Fibroblast of lung (primary cell): Measurements from ENCODE around the gene TMEM143.

Experiments
- EZH2 ChIP-seq: IDR thresholded peaks from 2 replicates; pipeline ENCODE4 v1.5.1; 2012; ENCODE audit warnings: low read length, control low read depth, mild to moderate bottlenecking; ENCODE audit errors: missing control alignments
- TF ChIP-seq, protein P1 (sequence below), 2 donors: IDR thresholded peaks in 1 of 2; conservative IDR thresholded peaks in 1 of 2; 1 replicate in 1 of 2; 2 replicates in 1 of 2; pipeline ENCODE4 v1.5.1; 2011 to 2012; ENCODE audit warnings: low read length in 2 of 2, control low read depth in 1 of 2, inconsistent platforms in 1 of 2, low read depth in 1 of 2, mild to moderate bottlenecking in 1 of 2

DNA sequence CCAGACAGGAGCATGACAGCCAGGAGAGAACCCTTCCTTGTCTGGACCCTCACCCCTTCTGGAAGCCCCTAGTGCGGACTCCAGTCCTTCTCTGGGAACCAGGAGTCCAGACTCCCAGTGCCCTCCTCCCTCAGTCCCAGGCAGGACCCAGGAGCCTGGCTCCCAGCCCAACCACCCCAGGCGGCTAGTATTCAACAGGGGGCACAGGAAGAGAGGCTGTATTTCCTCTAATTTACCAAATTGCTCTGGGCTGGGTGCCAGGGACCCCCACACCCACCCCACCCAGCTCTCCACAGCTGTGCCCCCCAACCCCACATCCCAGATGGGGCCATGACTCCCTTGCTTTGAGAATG is 33.1 kb upstream of the TMEM143 start:
- TF ChIP-seq, protein P1, sequence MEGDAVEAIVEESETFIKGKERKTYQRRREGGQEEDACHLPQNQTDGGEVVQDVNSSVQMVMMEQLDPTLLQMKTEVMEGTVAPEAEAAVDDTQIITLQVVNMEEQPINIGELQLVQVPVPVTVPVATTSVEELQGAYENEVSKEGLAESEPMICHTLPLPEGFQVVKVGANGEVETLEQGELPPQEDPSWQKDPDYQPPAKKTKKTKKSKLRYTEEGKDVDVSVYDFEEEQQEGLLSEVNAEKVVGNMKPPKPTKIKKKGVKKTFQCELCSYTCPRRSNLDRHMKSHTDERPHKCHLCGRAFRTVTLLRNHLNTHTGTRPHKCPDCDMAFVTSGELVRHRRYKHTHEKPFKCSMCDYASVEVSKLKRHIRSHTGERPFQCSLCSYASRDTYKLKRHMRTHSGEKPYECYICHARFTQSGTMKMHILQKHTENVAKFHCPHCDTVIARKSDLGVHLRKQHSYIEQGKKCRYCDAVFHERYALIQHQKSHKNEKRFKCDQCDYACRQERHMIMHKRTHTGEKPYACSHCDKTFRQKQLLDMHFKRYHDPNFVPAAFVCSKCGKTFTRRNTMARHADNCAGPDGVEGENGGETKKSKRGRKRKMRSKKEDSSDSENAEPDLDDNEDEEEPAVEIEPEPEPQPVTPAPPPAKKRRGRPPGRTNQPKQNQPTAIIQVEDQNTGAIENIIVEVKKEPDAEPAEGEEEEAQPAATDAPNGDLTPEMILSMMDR (conservative IDR thresholded peaks at IDR 0.05 in 1 of 2, IDR thresholded peaks at IDR 0.05 in 1 of 2; ENCODE audit: low read depth in 1 of 2, low read length in 2 of 2), result no peak
- no peak for TF ChIP-seq EZH2
